Measurements from ENCODE around the gene CDRT4. TPM values are rescaled to one million over a fixed set of nuclear protein-coding genes. Genes with fewer than 3 reads are reported as not detected.

CDRT4 gene
- total and polyA plus RNA-seq, 7 experiments from 2014 or later = 0.45 to 11.6 (median 3.9) TPM

DNA sequence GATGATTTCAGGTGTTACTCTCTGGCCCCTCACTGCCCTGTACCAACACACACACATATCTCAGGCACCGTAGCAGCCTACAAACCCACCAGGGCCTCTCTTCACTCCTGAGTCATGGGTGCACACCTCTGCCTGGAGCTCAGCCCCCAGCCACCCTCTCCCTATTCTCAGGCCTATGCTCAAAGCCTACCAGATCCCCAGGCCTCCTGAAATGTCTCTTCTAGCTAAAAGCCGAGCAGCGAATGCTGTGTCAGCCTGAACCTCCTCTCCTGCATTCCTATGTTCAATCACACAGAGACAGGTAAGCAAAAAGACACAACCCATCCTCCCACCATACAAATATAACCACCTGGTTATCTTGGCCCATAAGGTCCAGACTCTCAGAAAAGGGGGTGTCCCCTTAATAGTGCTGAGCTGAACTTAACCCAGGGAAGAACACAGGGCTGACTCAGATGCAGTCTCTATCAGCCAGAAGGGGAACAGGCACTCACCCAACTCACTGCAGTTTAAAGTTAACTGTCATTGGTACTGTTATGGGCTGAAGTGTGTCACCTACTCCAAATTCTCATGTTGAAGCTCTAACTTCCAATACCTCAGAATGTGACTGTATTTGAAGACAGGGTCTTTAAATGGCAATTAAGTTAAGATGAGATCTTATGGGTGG lies 64.0 kb downstream of the CDRT4 start:
- ChIA-PET CTCF (no interaction called here), POLR2A (no interaction called here)
- no peaks in the 10 kb centered on the region for H3K9me3 ChIP-seq (ENCODE audit: control insufficient read depth in 2 of 3, low read length in 3 of 3)
- H3K27ac Mint-ChIP-seq = no peak overlapping the region
- H3K4me3 ChIP-seq (ENCODE audit: low read length) = no peak overlapping the region
- H3K9me3 Mint-ChIP-seq = no peaks in the 10 kb centered on the region
- H3K4me1 Mint-ChIP-seq = no peaks in the 10 kb centered on the region
- H3K36me3 ChIP-seq (ENCODE audit: control insufficient read depth in 2 of 3, insufficient read depth in 3 of 3, low read length in 3 of 3) = no peaks in the 10 kb centered on the region
- no peaks in the 10 kb centered on the region for H3K27me3 ChIP-seq (ENCODE audit: control insufficient read depth in 2 of 2, insufficient read depth in 2 of 2, low read length in 2 of 2)
- no peak overlapping the region for H3K27ac ChIP-seq (ENCODE audit: low read depth, low read length)
- H3K4me3 Mint-ChIP-seq = no peak overlapping the region
- no peaks in the 10 kb centered on the region for H3K4me1 ChIP-seq (ENCODE audit: control insufficient read depth in 2 of 2, insufficient read depth in 2 of 2, low read length in 2 of 2)
- intact Hi-C loops (cut with micrococcal nuclease) = no loop called here
- peaks cover 2 to 10% (median 7%) of the 10 kb centered on the region in 5 donors for H3K27me3 Mint-ChIP-seq
- H3K36me3 Mint-ChIP-seq = no peaks in the 10 kb centered on the region
- DNase-seq (no peak), ATAC-seq (no peak)

DNA sequence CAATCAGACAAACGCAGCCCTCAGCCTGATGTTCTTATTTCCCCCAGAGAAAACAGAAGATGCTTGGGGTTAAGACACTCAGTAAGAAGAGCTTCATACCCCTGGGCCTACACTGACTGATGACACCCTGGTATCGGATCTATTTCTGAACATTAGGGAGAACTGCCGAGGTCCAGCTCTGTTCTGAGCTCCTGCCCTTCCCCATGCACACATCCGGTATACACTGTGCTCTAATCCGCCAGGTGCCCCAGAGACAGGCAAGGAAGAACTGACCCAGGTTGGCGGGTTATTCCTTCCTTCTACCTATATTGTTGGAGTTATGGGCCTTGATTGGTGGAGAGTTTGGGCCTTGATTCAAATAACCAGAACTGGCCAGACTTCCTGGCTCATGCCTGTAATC lies 68.0 kb downstream of the CDRT4 start:
- POLR2A ChIA-PET = no interaction called here

GRCh38 chr17:15398736-15399331 lies 68.6 kb downstream of the CDRT4 start:
- H3K4me3 ChIP-seq (ENCODE audit: low read length) = no peak overlapping the region
- ChIA-PET POLR2A (no interaction called here), CTCF (no interaction called here)
- peak overlapping the region in 1 of 9 donors; percentile 49 for H3K27ac Mint-ChIP-seq
- no peaks in the 10 kb centered on the region for H3K27me3 ChIP-seq (ENCODE audit: control insufficient read depth in 2 of 2, insufficient read depth in 2 of 2, low read length in 2 of 2)
- no peaks in the 10 kb centered on the region for H3K4me1 ChIP-seq (ENCODE audit: control insufficient read depth in 2 of 2, insufficient read depth in 2 of 2, low read length in 2 of 2)
- DNase-seq (no peak), ATAC-seq (no peak)
- intact Hi-C loops (cut with micrococcal nuclease) = no loop called here
- no peaks in the 10 kb centered on the region for H3K36me3 Mint-ChIP-seq
- no peaks in the 10 kb centered on the region for H3K4me1 Mint-ChIP-seq
- H3K4me3 Mint-ChIP-seq = no peak overlapping the region
- no peaks in the 10 kb centered on the region for H3K36me3 ChIP-seq (ENCODE audit: control insufficient read depth in 2 of 3, insufficient read depth in 3 of 3, low read length in 3 of 3)
- peaks cover 6 to 26% (median 15%) of the 10 kb centered on the region in 5 donors for H3K27me3 Mint-ChIP-seq
- H3K9me3 Mint-ChIP-seq = peaks cover 0 to 3% (median 0%) of the 10 kb centered on the region in 11 donors
- no peaks in the 10 kb centered on the region for H3K9me3 ChIP-seq (ENCODE audit: control insufficient read depth in 2 of 3, low read length in 3 of 3)
- H3K27ac ChIP-seq (ENCODE audit: low read depth, low read length) = no peak overlapping the region

More for the DNA sequence above, 68.0 kb downstream of the CDRT4 start:
- Histone ChIP-seq H3K27ac (ENCODE audit: low read depth, low read length) (no peak overlapping the region), H3K4me3 (ENCODE audit: low read length) (no peak overlapping the region), H3K9me3 (ENCODE audit: control insufficient read depth in 2 of 3, low read length in 3 of 3) (no peaks in the 10 kb centered on the region), H3K36me3 (ENCODE audit: control insufficient read depth in 2 of 3, insufficient read depth in 3 of 3, low read length in 3 of 3) (no peaks in the 10 kb centered on the region), H3K4me1 (ENCODE audit: control insufficient read depth in 2 of 2, insufficient read depth in 2 of 2, low read length in 2 of 2) (no peaks in the 10 kb centered on the region), H3K27me3 (ENCODE audit: control insufficient read depth in 2 of 2, insufficient read depth in 2 of 2, low read length in 2 of 2) (no peaks in the 10 kb centered on the region)
- Mint-ChIP-seq H3K27me3 (peaks cover 6 to 29% (median 13%) of the 10 kb centered on the region in 5 donors), H3K27ac (no peak overlapping the region), H3K36me3 (no peaks in the 10 kb centered on the region), H3K9me3 (peaks cover 0 to 3% (median 0%) of the 10 kb centered on the region in 11 donors), H3K4me1 (no peaks in the 10 kb centered on the region), H3K4me3 (no peak overlapping the region)
- CTCF ChIA-PET = no interaction called here
- intact Hi-C loops (cut with micrococcal nuclease) = no loop called here
- no peak for ATAC-seq
- DNase-seq = no peak

GRCh38 chr17:15398291-15398690 lies 69.1 kb downstream of the CDRT4 start:
- ATAC-seq (no peak), DNase-seq (no peak)
- Mint-ChIP-seq H3K9me3 (peaks cover 0 to 3% (median 0%) of the 10 kb centered on the region in 11 donors), H3K36me3 (no peaks in the 10 kb centered on the region), H3K27me3 (peaks cover 6 to 30% (median 20%) of the 10 kb centered on the region in 5 donors), H3K27ac (no peak overlapping the region), H3K4me1 (no peaks in the 10 kb centered on the region), H3K4me3 (no peak overlapping the region)
- no peak overlapping the region for H3K27ac ChIP-seq (ENCODE audit: low read depth, low read length)
- no peaks in the 10 kb centered on the region for H3K4me1 ChIP-seq (ENCODE audit: control insufficient read depth in 2 of 2, insufficient read depth in 2 of 2, low read length in 2 of 2)
- no peaks in the 10 kb centered on the region for H3K36me3 ChIP-seq (ENCODE audit: control insufficient read depth in 2 of 3, insufficient read depth in 3 of 3, low read length in 3 of 3)
- ChIA-PET POLR2A (no interaction called here), CTCF (no interaction called here)
- H3K27me3 ChIP-seq (ENCODE audit: control insufficient read depth in 2 of 2, insufficient read depth in 2 of 2, low read length in 2 of 2) = no peaks in the 10 kb centered on the region
- intact Hi-C loops (cut with micrococcal nuclease) = no loop called here
- H3K4me3 ChIP-seq (ENCODE audit: low read length) = no peak overlapping the region
- H3K9me3 ChIP-seq (ENCODE audit: control insufficient read depth in 2 of 3, low read length in 3 of 3) = no peaks in the 10 kb centered on the region

DNA sequence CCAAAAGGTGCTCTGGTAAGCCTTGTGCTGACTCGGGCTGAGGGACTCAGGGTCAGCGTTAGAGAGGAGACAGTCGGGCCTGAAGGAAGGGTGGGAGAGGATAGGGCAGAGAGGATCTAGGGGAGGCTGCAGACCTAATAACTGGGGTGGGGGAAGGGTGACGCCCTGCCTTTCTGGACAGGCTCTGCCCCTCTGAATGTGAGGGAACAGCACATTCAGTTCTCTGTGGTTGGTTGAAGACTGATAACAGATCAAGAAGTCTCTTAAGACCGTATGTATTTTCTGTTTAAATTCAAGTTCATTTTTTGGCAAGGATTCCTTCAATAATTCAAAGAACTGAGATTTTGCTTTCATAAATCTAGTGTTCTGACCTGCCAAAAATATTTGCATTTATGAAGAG lies 69.8 kb downstream of the CDRT4 start:
- intact Hi-C loops (cut with micrococcal nuclease) = no loop called here
- H3K9me3 Mint-ChIP-seq = peaks cover 0 to 3% (median 0%) of the 10 kb centered on the region in 11 donors
- no peaks in the 10 kb centered on the region for H3K36me3 Mint-ChIP-seq
- H3K27ac ChIP-seq (ENCODE audit: low read depth, low read length) = no peak overlapping the region
- H3K9me3 ChIP-seq (ENCODE audit: control insufficient read depth in 2 of 3, low read length in 3 of 3) = no peaks in the 10 kb centered on the region
- no peaks in the 10 kb centered on the region for H3K27me3 ChIP-seq (ENCODE audit: control insufficient read depth in 2 of 2, insufficient read depth in 2 of 2, low read length in 2 of 2)
- H3K27ac Mint-ChIP-seq = no peak overlapping the region
- ChIA-PET POLR2A (no interaction called here), CTCF (no interaction called here)
- H3K4me1 Mint-ChIP-seq = no peaks in the 10 kb centered on the region
- H3K27me3 Mint-ChIP-seq = peaks cover 6 to 31% (median 21%) of the 10 kb centered on the region in 5 donors
- H3K4me1 ChIP-seq (ENCODE audit: control insufficient read depth in 2 of 2, insufficient read depth in 2 of 2, low read length in 2 of 2) = no peaks in the 10 kb centered on the region
- H3K4me3 Mint-ChIP-seq = no peak overlapping the region
- H3K36me3 ChIP-seq (ENCODE audit: control insufficient read depth in 2 of 3, insufficient read depth in 3 of 3, low read length in 3 of 3) = no peaks in the 10 kb centered on the region
- H3K4me3 ChIP-seq (ENCODE audit: low read length) = no peak overlapping the region
- DNase-seq (no peak), ATAC-seq (no peak)

GRCh38 chr17:15395091-15395490 lies 72.3 kb downstream of the CDRT4 start:
- H3K27me3 ChIP-seq (ENCODE audit: control insufficient read depth in 2 of 2, insufficient read depth in 2 of 2, low read length in 2 of 2) = no peaks in the 10 kb centered on the region
- Mint-ChIP-seq H3K4me1 (no peaks in the 10 kb centered on the region), H3K36me3 (no peaks in the 10 kb centered on the region), H3K9me3 (peaks cover 0 to 5% (median 0%) of the 10 kb centered on the region in 11 donors), H3K27me3 (peaks cover 6 to 43% (median 22%) of the 10 kb centered on the region in 5 donors), H3K27ac (no peak overlapping the region), H3K4me3 (no peak overlapping the region)
- intact Hi-C loops (cut with micrococcal nuclease) = no loop called here
- CTCF ChIA-PET = no interaction called here
- POLR2A ChIA-PET = no interaction called here
- ATAC-seq (no peak), DNase-seq (no peak)
- no peaks in the 10 kb centered on the region for H3K4me1 ChIP-seq (ENCODE audit: control insufficient read depth in 2 of 2, insufficient read depth in 2 of 2, low read length in 2 of 2)
- no peak overlapping the region for H3K27ac ChIP-seq (ENCODE audit: low read depth, low read length)
- H3K36me3 ChIP-seq (ENCODE audit: control insufficient read depth in 2 of 3, insufficient read depth in 3 of 3, low read length in 3 of 3) = no peaks in the 10 kb centered on the region
- H3K4me3 ChIP-seq (ENCODE audit: low read length) = no peak overlapping the region
- no peaks in the 10 kb centered on the region for H3K9me3 ChIP-seq (ENCODE audit: control insufficient read depth in 2 of 3, low read length in 3 of 3)

DNA sequence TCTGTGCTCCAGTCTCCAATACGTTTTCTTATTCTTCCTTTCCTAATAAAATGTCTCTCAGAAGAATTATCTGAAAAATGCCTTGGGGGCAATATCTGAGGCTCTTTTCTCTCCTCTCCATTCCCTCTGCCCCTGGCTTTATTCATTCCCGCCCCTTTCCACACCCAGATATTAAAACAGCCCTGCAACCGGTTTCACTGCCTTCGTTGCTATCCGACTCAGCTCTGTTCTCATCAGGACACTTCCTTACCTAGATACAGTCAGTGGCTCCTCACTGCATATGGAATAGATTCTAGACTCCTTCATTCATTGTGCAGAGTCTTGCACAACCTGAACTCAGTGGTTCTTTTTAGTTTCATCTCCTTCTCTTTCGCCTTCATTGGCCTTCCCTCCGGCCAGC lies 74.0 kb downstream of the CDRT4 start:
- DNase-seq (no peak), ATAC-seq (no peak)
- Mint-ChIP-seq H3K27ac (no peak overlapping the region), H3K4me1 (no peaks in the 10 kb centered on the region), H3K9me3 (peaks cover 0 to 5% (median 0%) of the 10 kb centered on the region in 11 donors), H3K27me3 (peaks cover 4 to 51% (median 22%) of the 10 kb centered on the region in 5 donors), H3K4me3 (no peak overlapping the region), H3K36me3 (no peaks in the 10 kb centered on the region)
- Histone ChIP-seq H3K4me3 (ENCODE audit: low read length) (no peak overlapping the region), H3K9me3 (ENCODE audit: control insufficient read depth in 2 of 3, low read length in 3 of 3) (no peaks in the 10 kb centered on the region), H3K36me3 (ENCODE audit: control insufficient read depth in 2 of 3, insufficient read depth in 3 of 3, low read length in 3 of 3) (no peaks in the 10 kb centered on the region), H3K27ac (ENCODE audit: low read depth, low read length) (no peak overlapping the region), H3K27me3 (ENCODE audit: control insufficient read depth in 2 of 2, insufficient read depth in 2 of 2, low read length in 2 of 2) (no peaks in the 10 kb centered on the region), H3K4me1 (ENCODE audit: control insufficient read depth in 2 of 2, insufficient read depth in 2 of 2, low read length in 2 of 2) (no peaks in the 10 kb centered on the region)
- POLR2A ChIA-PET = no interaction called here
- intact Hi-C loops (cut with micrococcal nuclease) = no loop called here
- CTCF ChIA-PET = no interaction called here

Measured in naive thymus-derived CD4-positive, alpha-beta T cell (primary cell).